HG02884 (cell line): Measurements from ENCODE around the gene ANKRD42.

Experiments used
- ATAC-seq: cut with Tn5 transposase; IDR thresholded peaks from one replicate; pipeline ENCODE4 v1.9.1; 2021; ENCODE audit warnings: mild to moderate bottlenecking, moderate library complexity; ENCODE audit not compliant: unreplicated experiment

ANKRD42 gene

GRCh38 chr11:83285771-83286528 is 92.4 kb downstream of the ANKRD42 start, which contains the start of gene CCDC90B:
CCDC90B (minus strand) TSS chr11:83286367; CDS start chr11:83285972, 395 bp downstream.
- peak; percentile 84 for ATAC-seq

GRCh38 chr11:83287631-83288030 is 94.1 kb downstream of the ANKRD42 start:
- no peak for ATAC-seq

DNA sequence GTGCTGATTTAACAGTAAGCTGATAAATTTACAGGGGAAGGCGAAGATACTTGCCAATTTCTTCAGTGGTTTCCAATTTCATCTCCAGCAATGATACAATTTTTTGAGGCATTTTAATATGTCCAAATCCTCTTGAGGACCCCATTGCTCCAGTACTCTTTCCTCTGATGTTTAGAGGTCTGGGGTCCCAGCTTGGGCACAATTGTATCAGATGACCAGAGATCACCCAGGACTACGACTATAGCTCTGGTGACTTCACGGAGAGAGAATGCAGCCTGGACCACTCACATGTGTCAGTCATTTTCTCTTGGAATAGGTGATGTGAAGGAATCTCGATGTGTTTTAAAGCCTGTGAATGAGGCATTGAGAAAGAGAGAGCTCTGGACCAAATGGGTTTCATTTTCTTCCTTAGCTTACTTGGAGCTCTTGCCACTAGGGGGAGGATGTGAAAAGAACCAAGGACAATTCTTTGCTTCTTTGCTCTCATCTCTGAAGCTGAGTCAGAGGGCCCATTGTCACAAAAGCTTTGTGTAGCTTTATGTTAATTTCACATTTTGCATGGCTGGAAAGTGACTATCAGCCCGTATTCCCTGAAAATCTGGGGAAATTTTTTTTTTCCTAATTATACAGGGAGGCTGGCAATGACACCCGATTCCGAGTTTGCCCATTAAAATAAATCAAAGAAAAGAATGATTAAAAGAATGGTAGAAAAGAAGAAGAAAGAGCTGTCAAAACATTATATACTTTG is 99.4 kb downstream of the ANKRD42 start:
- peak; percentile 74 for ATAC-seq

DNA sequence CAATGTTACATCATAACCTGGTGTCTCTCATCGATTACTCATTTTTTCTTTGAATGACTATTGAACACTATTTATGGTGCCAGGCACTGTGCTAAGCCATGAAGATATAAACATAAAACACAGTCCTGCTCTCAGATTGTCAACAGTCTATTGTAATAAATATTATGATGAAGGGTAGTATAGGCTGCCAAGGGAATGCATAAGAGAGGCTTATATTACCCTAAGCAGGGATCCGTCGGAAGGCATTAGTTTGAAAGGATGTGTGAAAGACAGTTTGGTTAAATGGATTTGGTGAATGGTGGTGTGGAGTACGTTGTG is 99.9 kb downstream of the ANKRD42 start:
- ATAC-seq, result no peak

GRCh38 chr11:83294208-83294607 is 100.7 kb downstream of the ANKRD42 start:
- no peak for ATAC-seq
